Neuronal stem cell (in vitro differentiated cells): ENCODE data around the gene TRNAU1AP.
"Not testable (repeated sequence)": the region's sequence is repeated elsewhere in the genome, so short reads cannot be mapped to it uniquely, and the experiment has no call there.

Source experiments
- DNase-seq: peaks from one replicate; pipeline ENCODE4 v3.0.0-alpha.2; 2013; ENCODE audit warnings: low spot score
- H2AFZ ChIP-seq: one replicate; pipeline ENCODE4 v1.6.1; 2013; ENCODE audit warnings: mild to moderate bottlenecking, low read length, inconsistent platforms
- H2AK5ac ChIP-seq: 2 replicates; pipeline ENCODE4 v1.6.1; 2013; ENCODE audit warnings: low read depth, mild to moderate bottlenecking, inconsistent platforms, low read length, moderate library complexity, mixed read lengths
- H2BK120ac ChIP-seq: 2 replicates; pipeline ENCODE4 v1.6.1; 2013; ENCODE audit warnings: low read depth, mild to moderate bottlenecking, inconsistent platforms, low read length, moderate library complexity, mixed read lengths
- H2BK12ac ChIP-seq: one replicate; pipeline ENCODE4 v1.6.1; 2013; ENCODE audit warnings: low read length, inconsistent platforms
- H2BK15ac ChIP-seq: 2 replicates; pipeline ENCODE4 v1.6.1; 2013; ENCODE audit warnings: mild to moderate bottlenecking, low read length, inconsistent platforms, mixed read lengths
- H2BK5ac ChIP-seq: one replicate; pipeline ENCODE4 v1.6.1; 2013; ENCODE audit warnings: inconsistent platforms, mild to moderate bottlenecking, low read length, moderate library complexity
- H3K14ac ChIP-seq: one replicate; pipeline ENCODE4 v1.6.1; 2013; ENCODE audit warnings: low read length, inconsistent platforms
- H3K18ac ChIP-seq: 2 replicates; pipeline ENCODE4 v1.6.1; 2013; ENCODE audit warnings: low read length, inconsistent platforms
- H3K23ac ChIP-seq: 2 replicates; pipeline ENCODE4 v1.6.1; 2013; ENCODE audit warnings: low read depth, mild to moderate bottlenecking, mixed read lengths, low read length, inconsistent platforms; ENCODE audit not compliant: poor library complexity
- H3K27ac ChIP-seq: replicated peaks from 3 replicates; pipeline ENCODE4 v1.5.1; 2013; ENCODE audit warnings: low read length, inconsistent platforms
- H3K27me3 ChIP-seq, 3 experiments: 2 replicates each; pipeline ENCODE4 v1.6.1; 2013; ENCODE audit warnings: low read length in 3 of 3, mild to moderate bottlenecking in 2 of 3, inconsistent platforms in 1 of 3, low read depth in 1 of 3, mixed read lengths in 1 of 3, moderate library complexity in 1 of 3; ENCODE audit not compliant: control insufficient read depth in 3 of 3, insufficient read depth in 3 of 3
- H3K36me3 ChIP-seq, 2 donors: replicated peaks in 1 of 2; 2 replicates each; pipeline ENCODE4 v1.6.1; 2013; ENCODE audit warnings: low read length in 2 of 2; ENCODE audit not compliant: control insufficient read depth in 2 of 2, insufficient read depth in 2 of 2
- H3K4ac ChIP-seq: 2 replicates; pipeline ENCODE4 v1.6.1; 2013; ENCODE audit warnings: inconsistent platforms, mild to moderate bottlenecking, low read length, moderate library complexity
- H3K4me1 ChIP-seq, 2 donors: 1 replicate in 1 of 2; 2 replicates in 1 of 2; pipeline ENCODE4 v1.6.1; 2013; ENCODE audit warnings: low read length in 2 of 2, low read depth in 1 of 2; ENCODE audit not compliant: control insufficient read depth in 2 of 2, insufficient read depth in 1 of 2
- H3K4me2 ChIP-seq: one replicate; pipeline ENCODE4 v1.6.1; 2013; ENCODE audit warnings: mild to moderate bottlenecking, low read length, inconsistent platforms; ENCODE audit not compliant: insufficient read depth, poor library complexity, severe bottlenecking
- H3K4me3 ChIP-seq, 2 donors: 2 replicates each; pipeline ENCODE4 v1.5.1; 2013; ENCODE audit warnings: low read length in 2 of 2, mild to moderate bottlenecking in 2 of 2, inconsistent platforms in 1 of 2, moderate library complexity in 1 of 2
- H3K79me1 ChIP-seq: one replicate; pipeline ENCODE4 v1.6.1; 2013; ENCODE audit warnings: low read depth, mild to moderate bottlenecking, inconsistent platforms, low read length, moderate library complexity
- H3K9ac ChIP-seq: one replicate; pipeline ENCODE4 v1.6.1; 2013; ENCODE audit warnings: mild to moderate bottlenecking, low read depth, low read length, inconsistent platforms; ENCODE audit not compliant: poor library complexity
- H3K9me3 ChIP-seq, 2 donors: replicated peaks in 1 of 2; 2 replicates each; pipeline versions ENCODE3 to v1.6.1; 2013; ENCODE audit warnings: low read length in 2 of 2, mild to moderate bottlenecking in 2 of 2, inconsistent platforms in 1 of 2, low read depth in 1 of 2, mixed read lengths in 1 of 2, moderate library complexity in 1 of 2; ENCODE audit not compliant: control insufficient read depth in 2 of 2, insufficient read depth in 1 of 2
- H4K8ac ChIP-seq: one replicate; pipeline ENCODE4 v1.6.1; 2013; ENCODE audit warnings: low read depth, mild to moderate bottlenecking, inconsistent platforms, low read length, moderate library complexity
- H4K91ac ChIP-seq: one replicate; pipeline ENCODE4 v1.6.1; 2013; ENCODE audit warnings: low read length, low read depth, mild to moderate bottlenecking, inconsistent platforms; ENCODE audit not compliant: poor library complexity
- WGBS, 2 donors: extraction: QIAGEN DNeasy Blood & Tissue Kit; methylation state at CpG; one replicate each; pipeline ENCODE4 v1.1.7; 2013; ENCODE audit warnings: missing lambda C conversion rate in 2 of 2, mixed read lengths in 1 of 2; ENCODE audit not compliant: insufficient read length in 2 of 2, insufficient replicate concordance in 1 of 2; ENCODE audit errors: extremely low coverage in 2 of 2; 5-methylcytosine and 5-hydroxymethylcytosine counted together

TRNAU1AP gene

DNA sequence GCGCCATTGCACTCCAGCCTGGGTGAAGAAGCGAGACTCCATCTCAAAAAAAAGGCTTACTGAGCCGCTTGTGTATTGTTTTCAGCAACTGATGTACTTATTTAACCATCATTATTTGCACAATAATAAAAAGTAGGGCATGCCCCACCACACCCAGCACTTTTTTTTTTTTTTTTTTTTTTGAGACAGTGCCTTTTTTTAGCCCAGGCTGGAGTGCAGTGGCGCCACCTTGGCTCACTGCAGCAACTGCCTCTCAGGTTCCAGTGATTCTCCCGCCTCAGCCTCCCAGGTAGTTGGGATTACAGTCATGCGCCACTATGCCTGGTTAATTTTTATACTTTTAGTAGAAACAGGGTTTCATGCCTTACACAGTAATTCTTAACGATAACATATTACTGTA is 12.2 kb upstream of the TRNAU1AP start:
- Histone ChIP-seq H3K27me3 (no peaks in the 10 kb centered on the region), H2BK12ac (no peak overlapping the region), H3K79me1 (no peaks in the 10 kb centered on the region), H3K9ac (no peak overlapping the region), H3K4me3 (no peak overlapping the region), H3K18ac (no peak overlapping the region), H2BK15ac (no peak overlapping the region), H2AK5ac (no peak overlapping the region), H3K27ac (no peak overlapping the region), H3K4ac (no peak overlapping the region), H2AFZ (no peak overlapping the region), H2BK120ac (no peak overlapping the region), H3K36me3 (peaks cover 28 to 38% of the 10 kb centered on the region in 2 donors), H3K14ac (no peak overlapping the region), H3K4me1 (no peaks in the 10 kb centered on the region), H2BK5ac (no peak overlapping the region), H3K9me3 (no peaks in the 10 kb centered on the region), H3K4me2 (no peak overlapping the region), H3K23ac (no peak overlapping the region), H4K91ac (no peak overlapping the region), H4K8ac (no peak overlapping the region)
- no peak for DNase-seq
- WGBS, 2 donors = no CpG with 5 or more reads among the region's 7 CpGs

DNA sequence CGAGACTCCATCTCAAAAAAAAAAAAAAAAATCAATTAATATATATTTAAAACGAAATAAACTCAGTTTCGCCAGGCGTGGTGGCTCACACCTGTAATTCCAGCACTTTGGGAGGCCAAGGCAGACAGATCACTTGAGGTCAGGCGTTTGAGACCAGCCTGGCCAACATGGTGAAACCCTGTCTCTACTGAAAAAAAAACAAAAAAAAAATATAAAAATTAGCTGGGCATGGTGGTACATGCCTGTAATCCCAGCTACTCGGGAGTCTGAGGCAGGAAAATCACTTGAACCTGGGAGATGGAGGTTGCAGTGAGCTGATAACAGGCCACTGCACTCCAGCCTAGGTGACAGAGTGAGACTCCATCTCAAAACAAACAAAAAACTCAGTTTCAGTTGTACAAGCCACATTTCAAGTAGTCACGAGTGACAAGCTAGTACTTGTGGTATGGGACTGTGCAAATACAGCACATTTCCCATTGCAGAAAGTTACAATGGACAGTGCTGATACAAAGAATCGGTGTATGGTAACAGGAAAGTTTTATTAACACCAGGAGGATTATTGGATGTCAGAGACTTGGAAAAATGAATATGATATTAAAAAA is 11.4 kb upstream of the TRNAU1AP start:
- H3K9ac ChIP-seq, H3K4me3 ChIP-seq, H3K4me2 ChIP-seq, H2BK15ac ChIP-seq, H2BK5ac ChIP-seq, H4K91ac ChIP-seq, DNase-seq, H3K4me1 ChIP-seq, H3K27me3 ChIP-seq, H2BK120ac ChIP-seq, H3K23ac ChIP-seq, H2AFZ ChIP-seq, H4K8ac ChIP-seq, H3K14ac ChIP-seq, H3K79me1 ChIP-seq, H2BK12ac ChIP-seq, H2AK5ac ChIP-seq, H3K27ac ChIP-seq, H3K9me3 ChIP-seq, H3K18ac ChIP-seq, H3K4ac ChIP-seq: not testable (repeated sequence)
- WGBS, 2 donors = no CpG with 5 or more reads among the region's 8 CpGs
- H3K36me3 ChIP-seq = peaks cover 19 to 30% of the 10 kb centered on the region in 2 donors

DNA sequence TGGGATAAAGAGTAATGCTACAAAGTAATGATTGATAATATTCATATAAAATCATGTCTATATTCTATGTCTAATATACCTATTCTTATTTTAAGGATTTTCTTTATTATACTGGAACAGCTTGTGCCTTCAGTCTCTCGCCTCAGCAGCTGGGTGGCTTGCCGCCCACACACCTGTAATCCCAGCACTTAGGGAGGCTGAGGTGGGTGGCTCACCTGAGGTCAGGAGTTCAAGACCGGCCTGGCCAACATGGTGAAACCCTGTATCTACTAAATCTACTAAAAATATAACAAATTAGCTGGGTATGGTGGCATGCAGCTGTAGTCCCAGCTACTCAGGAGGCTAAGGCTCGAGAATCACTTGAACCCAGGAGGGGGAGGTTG is 7.6 kb upstream of the TRNAU1AP start:
- Histone ChIP-seq H2BK120ac (no peak overlapping the region), H3K79me1 (no peaks in the 10 kb centered on the region), H3K4me2 (no peak overlapping the region), H3K4ac (no peak overlapping the region), H2BK12ac (no peak overlapping the region), H3K9ac (no peak overlapping the region), H3K23ac (no peak overlapping the region), H2BK5ac (no peak overlapping the region), H3K27me3 (no peaks in the 10 kb centered on the region), H3K18ac (no peak overlapping the region), H2BK15ac (no peak overlapping the region), H3K9me3 (no peaks in the 10 kb centered on the region), H2AK5ac (no peak overlapping the region), H3K36me3 (no peaks in the 10 kb centered on the region), H3K14ac (no peak overlapping the region), H3K27ac (no peak overlapping the region), H4K8ac (no peak overlapping the region), H3K4me1 (no peaks in the 10 kb centered on the region), H2AFZ (no peak overlapping the region), H4K91ac (no peak overlapping the region), H3K4me3 (no peak overlapping the region)
- DNase-seq = no peak
- no CpG with 5 or more reads among the region's 4 CpGs for WGBS, 2 donors

DNA sequence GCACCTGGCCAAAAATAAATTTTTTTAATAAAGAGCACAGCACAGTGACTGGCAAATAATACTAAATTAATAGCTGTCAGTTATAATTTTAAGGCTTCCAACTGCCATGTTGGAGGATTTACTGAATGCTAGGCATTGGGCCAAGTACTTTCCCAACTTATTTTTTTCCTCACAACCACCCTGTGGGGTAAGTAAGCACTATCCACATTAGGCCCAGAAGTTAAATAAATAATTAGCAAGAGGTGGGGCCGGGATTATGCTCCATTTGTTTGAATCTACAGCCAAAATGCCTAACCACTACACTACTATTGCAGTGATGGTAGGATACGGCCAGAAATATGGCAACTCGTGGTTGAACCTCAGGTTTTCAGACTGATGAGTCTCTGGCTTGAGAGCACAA is 4.6 kb upstream of the TRNAU1AP start:
- Histone ChIP-seq H3K27ac (no peak overlapping the region), H3K9me3 (no peaks in the 10 kb centered on the region), H2BK12ac (no peak overlapping the region), H3K4ac (no peak overlapping the region), H3K4me3 (no peak overlapping the region), H4K8ac (no peak overlapping the region), H3K18ac (no peak overlapping the region), H2AFZ (no peak overlapping the region), H2BK5ac (no peak overlapping the region), H3K23ac (no peak overlapping the region), H2BK120ac (no peak overlapping the region), H2AK5ac (no peak overlapping the region), H3K36me3 (no peaks in the 10 kb centered on the region), H3K9ac (no peak overlapping the region), H3K79me1 (peaks cover under 1% of the 10 kb centered on the region), H2BK15ac (no peak overlapping the region), H3K27me3 (no peaks in the 10 kb centered on the region), H3K14ac (no peak overlapping the region), H3K4me2 (no peak overlapping the region), H4K91ac (no peak overlapping the region), H3K4me1 (no peaks in the 10 kb centered on the region)
- DNase-seq = no peak
- no CpG with 5 or more reads among the region's 3 CpGs for WGBS, 2 donors
